Middle frontal gyrus (tissue), 1 donor: ENCODE data around the gene SMC4.
"Not testable (repeated sequence)": the region's sequence is repeated elsewhere in the genome, so short reads cannot be mapped to it uniquely, and the experiment has no call there.

Source experiments
- DNase-seq: peaks from one replicate; pipeline ENCODE4 v3.0.0-alpha.2; 2015; ENCODE audit warnings: low spot score; ENCODE audit errors: extremely low spot score

SMC4 gene

DNA sequence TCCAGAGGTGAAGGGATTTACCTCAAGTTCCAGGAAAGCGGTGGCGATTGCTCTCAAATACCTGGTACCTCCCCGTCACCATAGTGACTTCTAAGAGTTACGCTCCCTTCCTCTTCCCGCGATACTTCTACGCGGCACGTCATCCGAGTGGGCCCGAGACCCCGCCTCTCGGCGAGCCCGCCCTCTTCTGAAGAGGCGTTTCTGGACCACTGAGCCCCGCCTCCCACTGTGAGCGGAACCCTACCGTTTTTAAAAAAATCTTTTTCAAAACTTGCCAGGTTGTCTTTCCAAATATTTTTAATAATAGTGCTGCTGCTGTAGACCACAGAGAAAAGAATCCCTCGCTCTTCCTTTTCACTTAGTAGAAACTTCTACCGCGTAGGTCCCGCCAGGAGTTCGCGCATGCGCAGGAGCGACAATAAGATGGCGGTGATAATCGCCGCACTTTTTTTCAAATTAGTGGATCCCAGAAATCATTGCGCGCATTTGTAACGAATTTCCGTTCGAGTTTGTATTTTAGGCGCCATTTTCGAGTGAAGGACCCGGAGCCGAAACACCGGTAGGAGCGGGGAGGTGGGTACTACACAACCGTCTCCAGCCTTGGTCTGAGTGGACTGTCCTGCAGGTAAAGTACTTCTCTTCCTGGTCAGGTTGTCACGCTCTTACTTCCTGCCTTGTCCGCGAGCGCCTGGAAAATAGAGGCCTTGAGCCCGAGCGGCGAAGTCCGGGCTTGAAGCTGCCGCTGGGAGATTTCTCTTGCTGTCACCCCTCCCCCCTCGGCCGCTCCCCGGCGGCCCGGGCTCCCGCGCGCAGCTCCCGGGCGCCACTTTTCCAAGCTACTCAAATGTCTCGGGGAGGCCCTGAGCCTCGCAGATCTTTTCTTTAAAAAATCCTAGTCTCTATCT, at the start of gene SMC4, which contains the start of gene IFT80:
Gene SMC4 (plus strand): TSS at position 526 of the 905 bp plus-strand sequence. CDS start 1,177 bp downstream, outside the sequence.
Gene IFT80 (minus strand): TSS at position 101 of the 905 bp plus-strand sequence. CDS start 14,625 bp downstream, outside the sequence.
- DNase-seq: peak; percentile 89

DNA sequence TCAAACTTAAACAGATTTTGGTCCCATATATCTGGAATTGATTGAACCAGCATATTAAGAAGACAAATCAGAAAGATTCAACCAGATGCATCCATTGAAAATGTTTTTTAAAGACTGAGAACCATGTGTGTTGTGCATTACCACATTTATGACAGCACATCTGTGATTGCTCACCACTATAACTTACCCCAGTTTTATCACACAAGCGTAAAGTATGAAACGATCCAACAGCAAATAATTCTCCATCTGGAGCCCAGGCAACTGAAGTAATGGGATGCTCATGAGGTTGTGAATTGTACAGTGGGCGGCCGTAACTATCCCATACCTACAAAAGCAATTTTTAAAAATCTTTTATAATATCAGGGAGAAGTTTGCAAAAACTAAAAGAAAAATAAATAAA, 43.6 kb upstream of the SMC4 start:
- no peak for DNase-seq

DNA sequence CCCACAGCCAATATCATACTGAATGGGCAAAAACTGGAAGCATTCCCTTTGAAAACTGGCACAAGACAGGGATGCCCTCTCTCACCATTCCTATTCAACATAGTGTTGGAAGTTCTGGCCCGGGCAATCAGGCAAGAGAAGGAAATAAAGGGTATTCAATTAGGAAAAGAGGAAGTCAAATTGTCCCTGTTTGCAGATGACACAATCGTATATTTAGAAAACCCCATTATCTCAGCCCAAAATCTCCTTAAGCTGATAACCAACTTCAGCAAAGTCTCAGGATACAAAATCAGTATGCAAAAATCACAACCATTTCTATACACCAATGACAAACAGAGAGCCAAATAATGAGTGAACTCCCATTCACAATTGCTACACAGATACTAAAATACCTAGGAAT, 36.6 kb upstream of the SMC4 start:
- not testable (repeated sequence) for DNase-seq

DNA sequence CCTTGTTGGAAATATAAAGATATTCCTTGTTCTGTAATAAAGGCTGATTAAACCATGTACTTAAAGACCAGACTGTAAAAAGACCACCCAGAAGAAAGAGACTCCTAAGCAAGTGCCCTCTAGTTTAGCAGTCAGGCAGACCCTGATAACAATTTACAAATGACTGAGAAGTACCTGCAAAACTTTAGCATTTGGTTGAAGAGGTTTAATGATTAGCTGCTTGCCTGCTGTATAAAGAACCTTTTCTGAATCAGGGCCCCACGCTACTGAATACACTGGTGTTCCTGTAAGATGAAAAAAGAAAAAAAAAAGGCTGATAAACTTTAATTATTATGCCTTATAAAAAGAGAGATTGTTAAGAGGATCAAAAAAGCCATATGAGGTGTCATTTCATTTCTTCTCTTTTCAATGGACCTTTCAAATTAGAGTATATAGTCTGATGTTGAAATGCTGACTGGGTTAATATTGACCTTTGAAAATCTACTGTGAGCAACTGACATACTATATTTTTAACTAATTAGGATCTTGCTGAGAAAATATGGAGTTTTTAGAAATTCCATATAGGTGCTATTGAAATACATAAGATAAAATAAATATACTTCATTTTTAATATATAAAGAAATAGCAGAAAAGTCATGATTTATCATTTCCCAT, 33.5 kb upstream of the SMC4 start:
- no peak for DNase-seq

DNA sequence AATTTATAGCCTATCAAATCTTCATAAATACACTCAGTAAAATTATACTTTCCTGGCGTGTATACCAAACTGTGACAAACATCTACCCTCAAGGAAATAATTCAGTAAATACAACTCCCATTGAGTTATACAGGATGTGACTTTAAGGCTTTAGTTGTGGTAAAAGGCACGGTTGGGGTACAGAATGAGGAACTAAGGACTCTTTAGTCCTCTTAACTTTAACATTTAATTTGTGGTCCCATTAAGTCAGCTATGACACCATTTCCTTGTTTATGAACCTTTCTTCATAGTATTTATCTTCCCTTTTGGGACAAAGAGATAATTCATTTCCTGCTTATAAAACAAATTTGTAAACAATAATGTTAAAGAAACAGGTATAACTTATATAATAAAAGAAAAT, 30.6 kb upstream of the SMC4 start:
- DNase-seq: no peak

DNA sequence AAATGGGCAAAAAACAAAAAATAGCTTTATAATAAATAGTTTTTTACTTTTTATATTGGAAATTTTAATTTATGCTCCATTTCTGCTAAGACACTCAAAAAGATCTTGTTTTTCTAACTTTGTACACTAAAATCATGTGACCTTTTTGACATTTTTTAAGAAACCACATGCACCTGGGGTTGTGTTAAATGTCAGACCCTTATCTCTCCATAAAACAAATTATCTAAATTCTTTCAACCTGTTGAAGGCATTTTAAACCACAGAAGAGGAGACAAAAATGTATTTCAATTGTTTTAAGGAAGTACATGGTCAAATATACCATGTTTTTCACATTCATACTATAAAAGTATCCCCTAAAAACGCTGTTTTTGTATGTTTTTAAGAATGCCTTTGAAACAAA, 29.7 kb upstream of the SMC4 start:
- no peak for DNase-seq

DNA sequence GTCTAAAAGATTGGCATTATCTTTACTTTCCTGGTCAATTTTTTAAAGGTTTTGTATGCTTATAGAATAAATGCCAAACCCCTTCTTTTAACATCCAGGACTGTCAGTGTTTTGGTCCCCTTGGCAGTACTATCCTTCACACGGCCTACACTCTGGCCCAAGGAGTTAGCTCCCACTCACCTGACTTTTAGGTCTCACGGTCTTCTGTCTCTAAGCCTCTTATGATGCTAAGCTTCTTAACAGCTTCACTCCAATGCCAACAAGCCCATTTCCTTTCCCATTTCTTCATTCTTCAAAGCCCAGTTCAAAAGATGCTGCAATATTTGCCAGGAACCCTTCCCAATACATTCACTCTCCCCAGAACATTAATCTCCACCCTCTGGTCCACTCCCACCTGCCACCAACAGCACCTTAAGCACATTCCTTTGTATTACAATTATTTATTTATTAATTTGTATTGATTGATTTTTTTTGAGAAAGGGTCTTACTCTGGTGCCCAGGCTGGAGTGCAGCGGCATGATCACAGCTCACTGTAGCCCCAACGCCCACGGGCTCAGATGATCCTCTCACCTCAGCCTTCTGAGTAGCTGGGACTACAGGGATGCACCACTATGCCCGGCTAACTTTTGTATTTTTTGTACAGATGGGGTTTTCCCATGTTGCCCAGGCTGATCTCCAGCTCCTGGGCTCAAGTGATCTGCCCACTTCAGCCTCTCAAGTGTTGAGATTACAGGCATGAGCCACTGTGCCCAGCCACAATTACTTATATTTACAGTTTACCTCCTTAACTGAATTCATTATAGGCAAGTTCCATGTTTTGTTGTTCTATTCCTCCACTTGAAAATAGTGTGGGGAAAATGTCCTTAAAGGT, 28.2 kb upstream of the SMC4 start:
- DNase-seq: no peak

DNA sequence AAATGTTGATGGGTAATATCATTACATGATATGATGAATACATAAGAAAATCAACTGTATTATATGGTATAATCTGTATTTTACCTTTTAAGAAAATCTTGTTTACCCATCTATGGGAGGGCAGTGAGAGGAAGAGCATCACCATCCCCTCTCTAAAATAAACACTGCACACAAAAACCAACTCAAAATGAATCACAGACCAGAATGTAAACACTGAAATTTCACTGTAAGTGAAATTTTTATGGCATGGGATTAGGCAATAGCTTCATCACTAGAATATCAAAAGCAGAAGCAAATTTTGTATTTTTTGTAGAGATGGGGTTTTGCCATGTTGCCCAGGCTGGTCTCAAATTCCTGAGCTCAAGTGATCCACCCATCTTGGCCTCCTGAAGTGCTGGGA, 26.7 kb upstream of the SMC4 start:
- DNase-seq: no peak

DNA sequence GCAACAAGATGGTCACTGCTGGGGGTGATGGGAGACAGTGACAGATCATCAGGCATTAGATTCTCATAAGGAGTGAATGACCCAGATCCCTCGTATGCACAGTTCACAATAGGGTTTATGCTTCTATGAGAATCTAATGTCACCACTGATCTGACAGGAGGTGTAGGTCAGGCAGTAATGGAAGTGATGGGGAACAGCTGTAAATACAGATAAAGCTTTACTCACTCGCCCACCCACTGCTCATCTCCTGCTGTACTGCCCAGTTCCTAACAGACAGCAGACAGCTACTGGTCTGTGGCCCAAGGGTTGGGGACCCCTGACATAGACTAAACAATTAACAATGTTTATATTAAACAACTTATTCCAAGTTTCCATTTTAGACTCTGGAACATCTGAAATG, 25.8 kb upstream of the SMC4 start:
- DNase-seq: no peak

DNA sequence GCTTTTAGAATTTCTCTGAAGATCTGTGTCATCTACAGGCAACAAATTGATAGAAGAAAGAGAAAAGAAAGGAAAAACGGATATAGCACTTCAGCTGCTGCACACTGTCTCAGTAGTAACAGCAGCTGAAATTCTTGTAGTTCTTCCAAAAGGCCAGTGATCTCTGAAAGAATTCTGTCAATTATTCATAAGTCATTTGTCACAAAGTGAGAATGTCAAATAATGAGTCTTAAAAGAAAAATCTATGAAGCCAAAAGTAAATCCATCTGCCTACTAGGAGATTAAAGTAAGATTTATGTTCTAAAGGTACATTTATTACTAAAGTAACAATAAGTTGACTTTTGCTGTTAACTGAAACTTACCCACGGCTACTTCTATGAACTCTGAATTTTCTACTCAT, 25.0 kb upstream of the SMC4 start:
- no peak for DNase-seq

DNA sequence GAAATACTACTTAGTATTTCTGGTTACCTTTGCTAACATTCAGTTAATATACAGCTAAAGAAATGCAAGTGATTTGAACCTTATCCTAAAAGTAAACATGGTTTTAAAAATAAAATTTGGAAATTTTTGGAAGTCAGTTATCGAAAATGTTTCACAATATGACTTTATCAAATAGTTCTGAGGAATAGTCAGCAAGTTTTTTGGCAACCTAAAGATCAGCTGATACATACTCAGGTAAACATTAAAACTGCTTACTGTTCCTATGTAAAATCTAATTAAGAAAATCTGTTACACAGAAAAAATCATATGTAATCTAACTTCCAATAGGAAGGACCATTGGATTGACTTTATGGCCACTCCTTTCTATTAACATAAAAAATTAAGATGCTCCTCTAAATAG, 24.5 kb upstream of the SMC4 start:
- DNase-seq: no peak

DNA sequence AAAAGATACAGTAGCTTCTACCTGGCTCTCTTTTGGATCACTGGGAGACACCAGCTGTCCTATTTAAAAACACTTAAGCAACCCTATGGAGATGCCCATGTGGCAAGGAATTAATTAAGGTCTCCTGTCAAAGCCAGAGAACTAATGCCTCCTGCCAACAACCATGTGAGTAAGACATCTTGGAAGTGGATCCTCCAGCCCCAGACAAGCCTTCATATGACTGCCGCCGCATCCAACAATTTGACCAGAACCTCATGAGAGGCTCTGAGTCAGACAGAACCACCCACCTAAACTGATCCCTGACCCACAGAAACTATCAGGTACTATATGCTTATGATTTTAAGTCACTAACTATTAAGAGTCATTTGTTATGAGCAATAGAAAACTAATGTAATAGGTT, 22.8 kb upstream of the SMC4 start:
- DNase-seq: no peak

DNA sequence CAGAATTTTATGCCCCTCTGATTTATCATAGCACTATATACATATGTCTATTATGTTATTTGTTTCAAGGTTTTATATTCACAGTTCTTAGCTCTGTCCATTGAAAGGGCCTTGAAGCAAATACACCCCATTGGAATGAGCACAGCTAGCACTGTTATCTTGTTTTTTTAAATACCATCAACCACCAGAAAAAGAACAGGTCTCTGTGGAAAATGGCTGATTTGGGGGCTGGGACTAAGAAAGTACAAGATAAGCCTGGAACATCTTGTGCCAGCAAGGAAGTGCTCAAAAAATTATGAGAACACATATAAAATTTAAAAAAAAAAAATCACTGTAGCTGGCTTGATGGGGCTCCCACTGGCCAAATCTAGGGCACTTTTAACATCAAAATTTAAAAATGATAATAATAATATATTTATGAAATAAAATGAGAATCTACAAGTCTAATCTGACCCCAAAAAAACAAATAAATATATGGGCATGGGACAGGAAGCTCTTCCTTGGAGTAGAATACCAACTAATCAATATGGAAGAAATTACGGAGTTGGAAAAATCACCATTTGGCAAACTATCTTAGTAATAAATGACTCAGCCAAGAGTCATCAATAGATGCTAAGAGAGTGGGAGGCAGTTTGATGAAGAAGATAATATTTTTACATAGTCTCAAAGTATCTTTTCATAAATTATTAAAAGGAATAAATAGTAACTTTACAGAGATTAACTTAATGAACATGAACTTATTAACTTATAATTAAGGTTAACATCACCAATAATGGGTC, 20.9 kb upstream of the SMC4 start:
- DNase-seq: no peak

DNA sequence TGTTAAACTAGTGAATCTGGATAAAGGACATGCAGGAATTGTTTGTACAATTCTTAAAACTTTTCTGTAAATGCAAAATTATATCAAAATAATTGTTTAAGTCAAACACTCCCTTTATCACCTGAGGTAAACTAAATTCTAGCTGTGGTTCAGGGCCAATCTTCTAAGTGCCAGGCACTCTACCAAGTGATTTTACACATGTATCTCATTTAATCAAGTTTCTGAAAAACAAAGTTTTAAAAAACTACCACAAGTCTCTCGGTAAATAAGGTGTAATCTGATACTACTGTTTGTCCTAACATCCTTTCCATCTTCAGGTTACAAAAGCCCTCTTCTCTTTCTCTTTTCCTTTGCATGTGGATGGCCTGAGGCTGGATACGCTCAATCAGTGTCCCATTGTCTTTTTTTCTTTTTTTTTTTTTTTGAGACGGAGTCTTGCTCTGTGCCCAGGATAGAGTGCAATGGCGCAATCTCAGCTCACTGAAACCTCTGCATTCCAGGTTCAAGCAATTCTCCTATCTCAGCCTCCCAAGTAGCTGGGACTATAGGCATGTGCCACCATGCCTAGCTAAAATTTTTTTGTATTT, 19.7 kb upstream of the SMC4 start:
- DNase-seq: no peak

DNA sequence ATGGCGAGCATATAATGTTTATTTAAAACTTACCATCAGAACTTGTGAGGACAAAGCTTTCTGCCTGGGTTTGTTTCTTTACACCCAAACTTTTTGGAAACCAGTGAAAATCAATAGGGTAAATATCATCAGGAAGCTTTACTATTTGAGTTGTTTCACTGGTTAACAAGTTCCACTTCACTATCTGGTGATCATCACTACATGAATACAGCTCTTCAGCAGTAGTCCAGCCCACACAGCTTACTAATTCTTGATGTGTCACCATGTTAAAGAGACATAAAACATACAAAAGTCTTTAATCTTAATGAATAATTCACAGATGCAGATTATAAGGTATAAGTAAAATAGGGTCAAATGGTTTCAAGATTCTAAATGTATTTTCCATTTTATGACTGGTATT, 18.0 kb upstream of the SMC4 start:
- no peak for DNase-seq

DNA sequence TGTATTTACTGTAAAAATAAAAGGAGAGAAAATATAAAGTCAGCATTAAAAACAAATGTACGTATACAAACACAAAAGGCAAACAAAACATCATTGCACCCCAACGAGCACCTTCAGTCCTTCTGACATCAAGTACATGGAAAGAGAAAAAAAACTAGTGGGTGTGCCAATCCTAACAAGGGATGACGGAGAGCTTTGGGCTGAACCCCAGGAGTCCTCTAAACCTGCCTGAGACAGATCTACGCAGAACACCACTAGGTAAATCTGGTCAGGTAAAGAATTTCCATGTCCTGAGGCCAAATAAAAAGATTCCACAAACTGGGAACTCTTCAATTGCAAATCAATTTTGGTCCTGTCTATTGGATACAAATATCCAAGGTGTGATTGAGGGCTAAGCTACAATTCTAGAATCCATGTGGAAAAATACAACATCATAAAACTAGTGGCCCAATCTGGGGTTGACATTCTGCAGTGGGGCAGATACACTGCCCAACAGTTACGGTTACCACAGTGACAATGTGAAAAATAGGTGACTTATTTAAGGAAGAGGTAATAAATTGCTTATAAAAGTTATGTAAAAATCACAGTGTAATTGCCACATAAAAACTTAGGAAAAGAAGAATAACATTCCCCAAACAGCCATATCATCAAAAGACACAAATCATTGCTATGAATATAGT, 14.7 kb upstream of the SMC4 start:
- no peak for DNase-seq

DNA sequence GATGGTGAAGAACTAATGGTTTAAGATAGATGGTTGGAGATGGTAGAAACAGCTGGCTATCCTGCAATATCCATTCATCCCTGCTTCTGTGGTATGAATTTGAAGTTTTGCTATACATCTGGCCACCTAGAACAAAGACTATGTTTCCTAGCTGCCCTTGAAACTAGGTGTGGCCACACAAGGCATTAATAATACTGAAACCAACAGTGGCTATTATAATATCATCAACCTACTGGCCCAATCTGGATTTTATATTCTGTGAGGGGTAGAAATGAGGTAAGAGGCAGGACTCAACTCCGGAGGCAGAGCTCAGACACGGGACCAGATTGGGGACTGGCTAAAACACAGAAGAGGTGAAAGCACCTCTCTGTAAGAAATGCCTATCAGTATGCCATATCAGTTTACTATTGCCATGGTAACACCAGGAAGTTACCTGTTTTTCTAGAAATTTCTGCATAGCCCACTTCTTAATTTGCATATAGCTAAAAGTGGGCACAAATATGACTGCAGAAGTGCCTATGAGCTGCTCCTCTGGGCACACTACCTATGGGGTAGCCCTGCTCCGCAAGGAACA, 8.8 kb upstream of the SMC4 start:
- DNase-seq: no peak

DNA sequence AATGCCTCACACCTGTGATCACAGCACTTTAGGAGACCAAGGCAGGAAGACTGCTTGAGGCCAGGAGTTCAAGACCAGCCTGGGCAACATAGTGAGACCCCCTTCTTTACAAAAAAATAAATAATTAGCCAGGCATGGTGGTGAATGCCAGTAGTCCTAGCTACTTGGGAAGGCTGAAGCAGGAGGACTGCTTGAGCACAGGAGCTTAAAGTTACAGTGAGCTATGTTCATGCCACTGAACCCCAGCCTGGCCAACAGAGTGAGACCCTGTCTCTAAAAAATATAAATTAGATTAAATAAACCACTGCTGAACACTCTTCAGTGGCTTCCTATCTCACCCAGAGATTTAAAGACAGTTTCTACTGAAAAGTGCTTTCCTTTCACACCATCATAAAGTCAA, 6.7 kb upstream of the SMC4 start:
- DNase-seq: no peak

DNA sequence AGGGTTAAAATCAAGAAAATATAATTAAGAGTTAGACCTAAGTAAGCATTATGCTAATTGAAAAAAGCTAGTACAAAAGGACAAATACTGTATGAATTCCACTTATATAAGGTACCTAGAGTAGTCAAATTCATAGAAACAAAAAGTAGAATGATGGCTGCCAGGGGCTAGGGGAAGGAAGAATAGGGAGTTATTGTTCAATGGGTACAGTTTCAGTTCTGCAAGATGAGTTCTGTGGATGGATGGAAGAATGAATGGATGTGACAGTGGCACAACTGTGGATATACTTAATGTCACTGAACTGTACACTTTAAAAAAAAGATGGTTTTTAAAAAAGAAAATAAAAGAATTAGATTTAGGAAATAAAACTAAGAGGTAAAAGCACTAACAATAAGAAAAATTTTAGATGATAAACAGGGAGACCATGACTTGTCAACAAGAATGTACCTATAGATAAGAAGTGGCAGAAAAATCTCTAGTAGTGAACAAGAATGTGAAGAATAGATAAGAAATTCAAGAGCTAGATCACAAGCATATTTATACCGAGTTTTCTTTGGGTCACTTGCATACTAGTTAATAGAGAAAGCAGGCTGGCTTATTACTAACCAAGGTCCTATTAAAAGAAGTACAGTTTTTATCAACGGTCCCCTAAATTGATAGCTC, 6.0 kb upstream of the SMC4 start:
- DNase-seq: no peak
